Measurements from ENCODE around the gene PAM.

PAM gene

GRCh38 chr5:103031607-103032006 lies 276.5 kb downstream of the PAM start:
- Histone ChIP-seq H4K20me1 (ENCODE audit: low read depth, low read length) (no peaks in the 10 kb centered on the region), H3K27me3 (ENCODE audit: low read length) (no peaks in the 10 kb centered on the region), H3K79me2 (ENCODE audit: insufficient read depth, low read length) (no peaks in the 10 kb centered on the region)

GRCh38 chr5:103033696-103034095 lies 278.6 kb downstream of the PAM start:
- Histone ChIP-seq H3K4me3 (ENCODE audit: insufficient read depth, low read length, poor library complexity, severe bottlenecking) (no peak overlapping the region), H3K9me2 (replicated peaks; ENCODE audit: insufficient read depth, low read length) (no peaks in the 10 kb centered on the region), H2AFZ (ENCODE audit: low read depth, low read length, severe bottlenecking) (no peak overlapping the region), H4K20me1 (ENCODE audit: low read depth, low read length) (no peaks in the 10 kb centered on the region), H3K36me3 (ENCODE audit: low read length) (no peaks in the 10 kb centered on the region), H3K4me2 (ENCODE audit: low read depth, low read length, poor library complexity, severe bottlenecking) (no peak overlapping the region), H3F3A (ENCODE audit: insufficient read depth) (no peaks in the 10 kb centered on the region), H3K27me3 (ENCODE audit: low read length) (no peaks in the 10 kb centered on the region), H3K9ac (ENCODE audit: low read length) (no peak overlapping the region), H3K79me2 (ENCODE audit: insufficient read depth, low read length) (no peaks in the 10 kb centered on the region), H3K27ac (ENCODE audit: low read depth, low read length) (no peak overlapping the region), H3K9me3 (ENCODE audit: insufficient read depth, low read length) (peaks cover 8% of the 10 kb centered on the region; the same call in 1 of the 2 replicates)
- TF ChIP-seq CTCF (IDR thresholded peaks at IDR 0.05; ENCODE audit: insufficient read depth, low read length, poor library complexity, severe bottlenecking) (no peak), EZH2phosphoT487 (conservative IDR thresholded peaks at IDR 0.05; ENCODE audit: low read length) (no peak)

More at GRCh38 chr5:103031607-103032006, 276.5 kb downstream of the PAM start:
- Histone ChIP-seq H3K9me2 (replicated peaks; ENCODE audit: insufficient read depth, low read length) (no peaks in the 10 kb centered on the region), H3K27ac (ENCODE audit: low read depth, low read length) (no peak overlapping the region), H2AFZ (ENCODE audit: low read depth, low read length, severe bottlenecking) (no peak overlapping the region), H3K9me3 (ENCODE audit: insufficient read depth, low read length) (peaks cover 8% of the 10 kb centered on the region; the same call in 1 of the 2 replicates), H3K4me3 (ENCODE audit: insufficient read depth, low read length, poor library complexity, severe bottlenecking) (no peak overlapping the region), H3K9ac (ENCODE audit: low read length) (no peak overlapping the region), H3K4me2 (ENCODE audit: low read depth, low read length, poor library complexity, severe bottlenecking) (no peak overlapping the region), H3F3A (ENCODE audit: insufficient read depth) (no peaks in the 10 kb centered on the region), H3K36me3 (ENCODE audit: low read length) (no peaks in the 10 kb centered on the region)
- TF ChIP-seq EZH2phosphoT487 (conservative IDR thresholded peaks at IDR 0.05; ENCODE audit: low read length) (no peak), CTCF (IDR thresholded peaks at IDR 0.05; ENCODE audit: insufficient read depth, low read length, poor library complexity, severe bottlenecking) (no peak)

- Histone ChIP-seq H3K4me2 (ENCODE audit: low read depth, low read length, poor library complexity, severe bottlenecking) (no peak overlapping the region), H3K79me2 (ENCODE audit: insufficient read depth, low read length) (no peaks in the 10 kb centered on the region), H3K4me3 (ENCODE audit: insufficient read depth, low read length, poor library complexity, severe bottlenecking) (no peak overlapping the region), H3K9ac (ENCODE audit: low read length) (no peak overlapping the region), H3F3A (ENCODE audit: insufficient read depth) (no peaks in the 10 kb centered on the region), H3K27ac (ENCODE audit: low read depth, low read length) (no peak overlapping the region), H4K20me1 (ENCODE audit: low read depth, low read length) (no peaks in the 10 kb centered on the region), H3K9me2 (replicated peaks; ENCODE audit: insufficient read depth, low read length) (no peaks in the 10 kb centered on the region), H2AFZ (ENCODE audit: low read depth, low read length, severe bottlenecking) (no peak overlapping the region), H3K27me3 (ENCODE audit: low read length) (no peaks in the 10 kb centered on the region), H3K9me3 (ENCODE audit: insufficient read depth, low read length) (peaks cover 8% of the 10 kb centered on the region; the same call in 1 of the 2 replicates), H3K36me3 (ENCODE audit: low read length) (no peaks in the 10 kb centered on the region)
- no peak for TF ChIP-seq EZH2phosphoT487 (conservative IDR thresholded peaks at IDR 0.05; ENCODE audit: low read length)
- TF ChIP-seq CTCF (IDR thresholded peaks at IDR 0.05; ENCODE audit: insufficient read depth, low read length, poor library complexity, severe bottlenecking): no peak
Measured at GRCh38 chr5:103034662-103035392, 279.7 kb downstream of the PAM start.
